GM18520 (cell line): ENCODE results near the gene CCL27.
"Not testable (repeated sequence)": the region's sequence is repeated elsewhere in the genome, so short reads cannot be mapped to it uniquely, and the experiment has no call there.

Source experiments
- ATAC-seq: cut with Tn5 transposase; IDR thresholded peaks from one replicate; pipeline ENCODE4 v1.9.1; 2021; ENCODE audit not compliant: unreplicated experiment

The CCL27 gene

DNA sequence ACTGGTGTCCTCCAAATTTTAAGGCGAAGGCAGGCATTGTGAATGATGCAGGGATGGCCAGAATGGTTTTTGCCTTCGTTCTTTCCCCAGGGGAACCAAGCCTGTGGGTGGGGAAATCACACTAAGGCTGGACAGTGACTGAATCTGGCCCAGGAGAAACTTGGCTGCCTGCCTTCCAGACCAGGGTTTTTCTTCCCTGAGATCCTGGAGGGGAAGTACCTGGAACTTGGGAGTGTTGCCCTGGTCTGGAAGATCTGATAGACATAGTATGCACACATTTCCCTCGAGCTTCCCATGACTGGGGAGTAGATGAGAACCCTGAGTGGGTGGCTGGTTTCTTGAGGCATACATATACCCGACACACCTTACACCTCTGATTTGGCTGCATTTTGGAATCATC is 11.1 kb downstream of the CCL27 start:
- no peak for ATAC-seq

DNA sequence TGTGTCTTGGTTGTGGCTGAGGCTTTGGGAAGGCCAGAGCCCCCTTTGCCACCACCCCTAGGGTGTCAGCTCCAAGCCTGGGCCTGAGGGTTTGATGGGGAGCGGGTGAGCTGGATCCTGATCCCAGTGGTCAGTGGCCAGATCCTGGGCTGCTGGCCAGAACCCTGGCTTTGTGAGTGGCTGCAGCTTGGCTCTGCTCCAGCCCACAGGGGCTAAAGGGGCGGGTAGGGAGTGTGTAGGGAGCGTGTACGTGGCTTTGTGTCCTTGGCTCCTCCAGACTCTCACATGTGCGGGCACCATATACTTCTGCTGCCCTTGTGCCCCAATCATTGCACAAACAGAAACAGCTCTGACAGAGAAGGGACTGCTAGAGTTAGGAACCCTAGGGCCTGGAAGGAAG is 11.6 kb downstream of the CCL27 start:
- ATAC-seq, result no peak

DNA sequence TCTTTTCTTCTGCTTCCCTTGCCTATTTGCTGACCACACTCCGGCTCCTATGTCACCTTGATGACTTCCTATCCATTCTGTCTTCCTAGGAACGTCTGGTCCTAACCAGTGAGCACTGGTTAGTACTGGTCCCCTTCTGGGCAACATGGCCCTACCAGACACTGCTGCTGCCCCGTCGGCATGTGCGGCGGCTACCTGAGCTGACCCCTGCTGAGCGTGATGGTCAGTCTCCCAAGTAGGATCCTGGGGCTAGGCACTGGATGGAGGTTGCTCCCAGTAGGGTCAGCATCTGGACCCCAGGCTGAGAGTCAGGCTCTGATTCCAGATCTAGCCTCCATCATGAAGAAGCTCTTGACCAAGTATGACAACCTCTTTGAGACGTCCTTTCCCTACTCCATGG is 13.8 kb downstream of the CCL27 start:
- no peak for ATAC-seq

DNA sequence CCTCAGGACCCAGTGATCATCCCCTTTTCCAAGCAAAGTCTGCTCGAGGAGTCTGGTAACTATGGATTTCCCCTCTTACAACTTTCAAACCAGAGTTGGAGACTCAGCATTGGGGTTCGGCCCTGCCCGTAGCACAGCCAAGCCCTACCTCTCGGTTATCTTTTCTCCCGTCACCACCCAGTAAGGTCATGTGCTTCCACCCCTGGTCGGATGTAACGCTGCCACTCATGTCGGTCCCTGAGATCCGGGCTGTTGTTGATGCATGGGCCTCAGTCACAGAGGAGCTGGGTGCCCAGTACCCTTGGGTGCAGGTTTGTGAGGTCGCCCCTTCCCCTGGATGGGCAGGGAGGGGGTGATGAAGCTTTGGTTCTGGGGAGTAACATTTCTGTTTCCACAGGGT is 14.8 kb downstream of the CCL27 start:
- no peak for ATAC-seq

DNA sequence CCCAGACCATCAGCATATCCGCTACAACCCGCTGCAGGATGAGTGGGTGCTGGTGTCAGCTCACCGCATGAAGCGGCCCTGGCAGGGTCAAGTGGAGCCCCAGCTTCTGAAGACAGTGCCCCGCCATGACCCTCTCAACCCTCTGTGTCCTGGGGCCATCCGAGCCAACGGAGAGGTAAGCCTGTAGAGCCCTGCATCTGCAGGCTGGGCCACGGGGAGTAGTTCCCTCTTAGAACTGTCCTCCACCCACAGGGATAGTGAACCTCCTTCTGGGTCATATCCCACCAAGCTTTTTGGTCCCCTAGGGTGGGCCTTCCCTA is 15.4 kb downstream of the CCL27 start:
- ATAC-seq, result no peak

DNA sequence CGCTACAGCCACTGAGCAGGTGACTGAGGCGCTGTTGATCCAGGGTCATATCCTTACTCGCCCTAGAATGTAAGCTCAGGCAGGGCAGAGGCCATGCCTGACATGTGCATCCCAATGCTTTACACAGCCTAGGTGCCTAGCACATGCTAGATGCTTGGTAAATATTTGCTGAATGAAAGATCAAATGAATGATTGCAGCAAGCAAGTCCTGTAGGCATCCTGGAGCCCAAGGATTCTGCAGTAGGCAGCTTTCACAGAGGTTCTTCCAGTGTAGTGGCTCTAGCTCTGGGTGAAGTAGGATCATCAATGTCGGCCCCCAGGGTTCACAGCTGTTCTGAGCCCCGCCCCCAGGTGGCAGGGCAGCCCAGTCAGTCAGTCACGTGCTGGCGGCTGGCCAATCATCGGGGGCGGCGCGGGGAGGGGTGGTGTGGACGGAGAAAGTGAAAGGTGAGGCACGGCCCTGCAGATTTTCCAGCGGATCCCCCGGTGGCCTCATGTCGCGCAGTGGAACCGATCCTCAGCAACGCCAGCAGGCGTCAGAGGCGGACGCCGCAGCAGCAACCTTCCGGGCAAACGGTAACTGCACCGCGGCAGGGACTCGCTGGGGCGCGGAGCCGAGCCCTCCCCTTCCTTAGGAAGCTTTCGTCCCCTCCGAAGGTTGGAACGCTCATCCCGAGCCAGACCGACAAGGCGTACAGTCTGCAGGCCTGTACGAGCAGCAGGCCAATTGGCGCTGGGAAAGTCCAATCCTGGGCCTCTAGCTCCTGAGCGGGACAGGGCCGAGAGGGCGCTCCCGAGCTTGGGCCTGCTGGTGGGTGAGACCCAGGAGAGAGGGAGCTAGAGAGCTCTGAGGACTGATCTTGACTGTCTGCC is 16.0 kb downstream of the CCL27 start, which contains the start of gene GALT:
Gene GALT (plus strand): TSS at position 465 of the 873 bp plus-strand sequence. CDS start 30 bp downstream, at position 495.
- peak; percentile 64 for ATAC-seq

DNA sequence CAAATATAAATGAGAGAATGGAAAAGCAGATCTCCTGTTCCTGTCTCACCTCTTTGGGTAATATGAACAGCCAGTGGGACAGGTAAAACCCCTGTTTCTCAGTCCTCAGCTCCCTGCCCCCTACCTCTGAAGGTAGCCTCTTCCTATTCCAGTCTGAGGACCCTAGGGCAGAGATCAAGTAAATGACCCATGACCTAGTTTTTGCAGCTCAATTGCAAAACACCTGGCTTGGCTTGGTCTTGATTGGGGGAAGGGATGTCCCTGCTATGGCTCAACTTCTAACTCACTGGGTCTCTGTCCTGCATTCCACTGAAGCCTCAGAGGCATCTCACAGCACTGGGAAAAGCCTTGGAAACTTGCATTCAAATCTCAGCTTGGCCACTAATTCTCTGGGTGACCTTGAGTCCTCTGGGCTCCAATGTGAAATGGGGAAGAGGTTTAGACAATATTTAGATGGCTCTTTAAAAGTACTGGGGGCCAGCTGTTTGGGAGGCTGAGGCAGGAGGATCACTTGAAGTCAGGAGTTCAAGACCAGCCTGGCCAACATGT is 17.6 kb downstream of the CCL27 start:
- no peak for ATAC-seq

DNA sequence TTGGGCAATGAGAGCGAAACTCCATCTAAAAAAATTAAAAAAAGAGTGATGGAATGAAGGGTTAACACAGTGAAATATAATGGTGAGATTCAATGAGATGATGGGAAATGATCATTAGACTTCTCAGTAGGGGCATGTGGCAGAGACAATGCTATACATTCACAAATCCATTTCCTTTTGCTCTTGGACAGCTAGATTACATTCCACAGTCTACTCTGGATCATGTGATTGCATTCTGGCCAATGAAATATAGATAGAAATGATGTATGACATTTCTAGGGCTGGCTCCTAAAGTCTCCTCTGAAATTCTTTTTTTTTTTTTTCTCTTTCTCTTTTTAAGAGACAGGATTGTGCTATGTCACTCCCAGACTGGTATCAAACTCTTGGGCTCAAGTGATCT is 19.8 kb downstream of the CCL27 start:
- no peak for ATAC-seq

DNA sequence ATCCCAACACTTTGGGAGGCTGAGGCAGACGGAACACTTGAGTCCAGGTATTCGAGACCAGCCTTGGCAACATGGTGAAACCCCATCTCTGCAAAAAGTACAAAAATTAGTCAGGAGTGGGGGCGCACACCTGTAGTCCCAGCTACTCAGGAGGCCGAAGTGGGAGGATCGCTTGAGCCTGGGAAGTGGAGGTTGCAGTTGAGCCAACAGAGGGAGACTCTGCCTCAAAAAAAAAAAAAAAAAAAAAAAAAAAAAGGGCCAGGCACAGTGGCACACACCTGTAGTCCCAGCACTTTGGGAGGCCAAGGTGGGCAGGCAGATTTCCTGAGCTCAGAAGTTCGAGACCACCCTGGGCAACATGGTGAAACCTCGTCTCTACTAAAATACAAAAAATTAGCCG is 23.1 kb downstream of the CCL27 start:
- ATAC-seq, result not testable (repeated sequence)

DNA sequence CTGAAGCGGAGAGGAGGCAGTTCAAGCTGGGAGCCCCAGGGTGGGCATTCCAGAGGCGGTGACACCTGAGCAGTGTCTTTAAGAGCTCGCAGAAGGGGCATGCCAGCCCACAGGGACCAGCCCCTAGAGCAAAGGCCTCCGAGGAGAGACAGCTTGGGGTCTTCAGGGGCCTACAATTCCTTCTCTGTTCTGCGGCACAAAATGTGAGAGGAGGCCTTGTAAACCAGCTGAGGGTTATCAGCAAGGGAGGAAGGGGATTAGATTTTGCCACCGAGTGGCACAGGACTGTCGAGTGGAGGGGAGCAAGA is 24.4 kb downstream of the CCL27 start:
- ATAC-seq, result no peak

DNA sequence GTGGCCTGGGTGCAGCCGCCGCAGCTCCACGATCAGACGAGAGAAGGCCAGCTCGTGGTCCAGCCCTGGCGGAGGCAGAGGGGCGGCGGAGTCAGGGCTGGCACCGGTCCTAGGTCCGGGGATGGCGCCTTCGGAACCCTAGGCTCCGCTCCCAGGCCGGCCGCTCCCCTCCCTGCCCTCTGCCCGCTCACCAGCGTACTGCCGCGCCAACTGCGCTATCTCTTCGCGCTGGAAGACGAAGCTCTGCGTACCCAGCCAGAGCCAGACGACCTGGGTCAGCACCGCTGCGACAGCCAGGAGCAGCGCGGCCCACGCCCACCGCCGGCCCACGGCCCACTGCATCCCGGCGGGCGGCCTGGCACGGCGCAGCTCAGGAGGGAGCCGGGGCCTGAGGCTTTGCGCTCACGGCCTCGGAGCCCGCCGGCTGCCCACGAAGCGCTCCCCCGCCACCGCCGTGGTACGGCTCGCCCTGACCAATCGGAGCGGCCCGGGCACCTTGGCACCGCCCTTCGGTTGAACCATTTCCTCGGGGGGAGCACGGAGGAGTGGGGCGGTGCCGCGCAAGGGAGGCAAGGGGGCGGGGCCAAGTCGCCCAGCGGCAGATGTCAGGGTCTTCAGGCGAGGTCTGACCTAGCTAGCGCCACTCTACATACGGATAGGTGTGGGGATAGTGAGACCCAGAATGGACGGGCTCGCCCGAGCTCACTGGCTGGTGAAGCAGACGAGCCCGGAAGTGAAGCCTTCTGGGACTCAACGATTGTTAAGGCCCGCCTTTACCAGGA is 24.9 kb downstream of the CCL27 start, which contains the start of gene SIGMAR1:
Gene SIGMAR1 (minus strand): TSS at position 432 of the 782 bp plus-strand sequence. CDS start 90 bp downstream, at position 342.
- peak; percentile 79 for ATAC-seq

DNA sequence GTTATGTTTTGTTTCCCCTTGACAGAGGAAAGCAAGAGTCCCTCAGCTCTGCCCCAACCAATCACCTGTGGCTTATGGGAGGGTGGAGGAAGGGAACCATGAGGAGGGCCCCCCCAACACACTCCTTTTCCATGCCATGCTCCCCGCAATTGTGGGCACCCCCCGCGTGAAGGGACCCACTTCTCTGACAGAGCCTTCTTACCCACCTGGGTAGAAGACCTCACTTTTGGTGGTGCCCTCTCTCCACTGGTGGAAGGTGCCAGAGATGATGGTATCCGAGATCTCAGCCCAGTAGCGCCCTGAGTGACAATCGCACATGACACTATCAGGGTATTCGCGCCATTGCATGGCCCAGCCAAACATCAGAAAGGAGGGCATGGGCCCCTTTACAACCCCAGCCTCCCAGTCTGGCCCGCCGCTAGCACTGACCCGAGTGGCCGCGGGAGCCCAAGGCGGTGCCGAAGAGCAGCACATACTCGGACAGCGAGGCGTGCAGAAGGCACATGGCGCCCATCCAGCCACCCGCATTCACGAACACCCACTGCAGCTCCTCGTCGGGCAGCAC is 25.6 kb downstream of the CCL27 start:
- ATAC-seq, result no peak

DNA sequence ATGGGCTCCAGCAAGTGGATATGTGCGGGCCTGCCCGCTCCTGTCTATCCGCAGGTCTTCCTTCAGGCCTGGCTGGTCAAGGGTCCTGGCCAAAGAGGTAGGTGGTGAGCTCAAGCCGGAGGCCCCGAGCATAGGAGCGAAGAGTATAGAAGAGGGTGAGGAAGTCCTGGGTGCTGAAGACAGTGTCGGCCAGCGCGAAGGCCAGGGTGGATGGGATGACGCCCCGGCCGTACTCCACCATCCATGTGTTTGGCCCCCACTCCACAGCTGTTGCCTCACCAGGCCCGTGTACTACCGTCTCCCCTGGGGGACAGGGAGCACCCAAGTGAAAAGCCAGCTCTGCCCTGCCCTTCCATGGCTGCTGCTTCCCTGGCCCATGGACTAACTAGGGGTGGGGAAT is 26.9 kb downstream of the CCL27 start:
- ATAC-seq, result no peak

DNA sequence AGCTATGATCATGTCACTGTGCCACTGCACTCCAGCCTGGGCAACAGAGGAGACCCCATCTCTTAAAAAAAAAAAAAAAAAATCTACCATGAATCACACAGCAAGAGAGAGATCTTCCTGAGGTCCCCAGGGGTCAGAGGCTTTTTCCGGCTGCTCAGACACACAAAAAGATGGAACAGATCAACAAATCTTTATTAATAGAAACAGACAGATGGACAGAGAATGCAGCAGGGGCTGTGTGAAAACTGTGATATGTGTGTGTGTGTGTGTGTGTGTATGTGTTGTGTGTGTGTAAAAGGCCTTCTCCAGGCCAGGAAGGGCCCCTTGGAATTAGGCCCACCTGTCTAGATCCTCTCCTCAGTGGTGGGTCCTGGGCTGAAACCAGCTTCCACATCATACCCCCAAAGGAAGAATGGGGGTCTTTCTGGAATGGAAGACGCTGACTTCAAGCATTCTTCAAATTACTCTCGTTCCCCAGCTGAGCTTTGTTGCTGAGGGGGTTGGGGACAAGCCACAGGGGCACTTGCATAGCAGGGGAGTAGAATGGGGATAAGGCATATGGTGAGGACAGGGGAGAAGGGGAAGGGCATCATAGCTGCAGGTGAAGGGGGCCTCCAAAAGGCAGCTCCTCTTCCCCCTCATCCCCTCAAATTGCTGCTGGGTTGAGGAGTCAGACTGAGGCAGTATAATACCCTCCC is 27.8 kb downstream of the CCL27 start:
- no peak for ATAC-seq

DNA sequence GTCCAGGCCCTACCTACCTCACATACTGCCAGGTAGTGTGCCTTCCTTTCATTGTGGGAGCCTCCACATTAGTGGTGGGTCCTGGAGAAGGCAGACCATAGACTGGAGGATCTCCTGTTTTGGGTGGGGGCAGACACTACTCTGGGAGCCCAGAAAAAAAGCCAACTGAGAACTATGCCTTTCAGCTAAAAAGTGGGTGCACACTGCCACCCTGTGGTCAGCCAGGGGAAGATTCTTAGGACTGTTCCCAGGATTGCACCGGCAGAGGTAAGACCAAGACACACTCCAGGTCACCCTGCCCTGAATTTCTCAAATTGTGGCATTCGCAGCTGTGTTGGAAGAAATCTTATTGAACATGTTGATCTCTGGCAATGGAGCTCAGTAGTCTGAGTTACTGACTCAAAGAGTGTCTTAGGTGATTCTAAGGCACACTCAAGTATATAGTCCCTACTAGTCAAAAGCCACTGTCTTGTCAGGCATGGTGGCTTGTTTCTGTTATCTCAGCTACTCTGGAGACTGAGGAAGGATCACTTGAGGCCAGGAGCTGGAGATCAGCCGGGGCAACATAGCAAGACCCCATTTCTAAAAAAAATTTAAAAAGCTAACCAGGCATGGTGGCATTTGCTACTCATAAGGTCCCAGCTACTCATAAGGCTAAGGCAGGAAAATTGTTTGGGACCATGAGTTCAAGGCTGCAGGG is 28.5 kb downstream of the CCL27 start:
- ATAC-seq, result no peak

DNA sequence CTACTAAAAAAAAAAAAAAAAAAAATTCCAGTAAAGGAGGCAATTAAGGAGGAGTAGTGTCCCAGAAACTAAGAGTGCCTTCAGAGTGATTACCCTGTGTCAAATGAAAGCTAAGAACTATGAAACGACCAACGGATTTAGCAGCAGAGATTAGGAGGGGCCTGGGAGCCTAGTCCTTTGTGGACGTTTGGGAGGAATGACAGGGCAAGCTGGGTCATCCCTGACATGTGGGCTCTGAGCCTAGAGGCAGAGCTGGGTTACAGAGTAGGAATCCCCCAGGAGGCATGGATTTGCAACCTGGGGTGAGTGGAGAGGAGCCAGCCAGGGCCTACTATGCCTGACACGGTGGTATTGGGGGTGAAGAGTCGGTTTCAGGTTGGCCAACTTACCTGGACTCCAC is 29.3 kb downstream of the CCL27 start:
- ATAC-seq, result no peak

DNA sequence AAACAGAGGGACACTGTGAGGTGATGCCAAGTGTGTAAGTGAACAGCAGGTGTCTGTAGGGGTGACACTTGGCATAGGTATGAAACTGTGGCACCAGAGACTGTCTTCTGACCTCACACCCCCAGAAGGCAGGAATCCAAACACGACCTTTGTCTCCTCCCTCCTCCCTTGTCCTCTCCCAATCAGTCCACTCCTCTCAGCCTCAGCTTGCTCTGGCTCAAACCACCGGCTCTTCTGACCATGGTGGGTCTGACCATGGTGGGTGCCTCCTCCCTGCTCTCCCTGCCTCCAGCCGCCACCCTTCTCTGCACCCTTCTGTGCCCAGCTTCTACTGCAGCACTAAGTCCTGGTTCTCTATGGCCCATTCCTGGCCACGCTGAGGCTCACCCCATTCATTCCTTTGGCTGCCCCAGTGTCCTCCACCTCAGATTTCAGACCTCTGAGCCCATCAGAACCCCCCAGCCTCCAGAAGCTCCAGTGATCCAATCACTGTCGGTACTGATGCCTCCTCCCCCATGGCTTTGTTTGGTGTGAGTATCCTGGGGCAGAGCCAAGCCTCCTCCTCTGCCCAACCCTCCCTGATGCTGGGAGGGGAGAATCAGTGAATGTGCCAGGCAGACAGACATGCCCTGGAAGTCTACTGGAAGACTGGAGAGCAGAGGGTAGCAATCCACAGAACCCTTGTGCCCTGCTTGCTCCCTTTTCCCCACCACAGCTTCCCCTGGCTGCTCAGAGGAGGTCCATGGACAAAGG is 31.9 kb downstream of the CCL27 start:
- ATAC-seq, result no peak

DNA sequence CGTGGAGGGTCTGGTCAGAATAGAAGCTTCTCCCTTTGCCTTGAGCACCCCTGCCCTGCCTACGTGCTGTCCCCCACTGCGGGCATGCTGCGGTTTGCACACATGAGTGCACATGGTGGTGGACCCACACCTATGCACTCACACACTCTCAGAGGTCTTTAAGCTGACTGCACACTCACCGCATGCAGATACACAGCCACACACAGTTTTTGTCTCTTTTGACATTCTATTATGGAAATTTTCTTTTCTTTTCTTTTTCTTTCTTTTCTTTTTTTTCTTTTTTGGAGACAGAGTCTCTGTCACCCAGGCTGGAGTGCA is 33.0 kb downstream of the CCL27 start:
- ATAC-seq, result no peak

DNA sequence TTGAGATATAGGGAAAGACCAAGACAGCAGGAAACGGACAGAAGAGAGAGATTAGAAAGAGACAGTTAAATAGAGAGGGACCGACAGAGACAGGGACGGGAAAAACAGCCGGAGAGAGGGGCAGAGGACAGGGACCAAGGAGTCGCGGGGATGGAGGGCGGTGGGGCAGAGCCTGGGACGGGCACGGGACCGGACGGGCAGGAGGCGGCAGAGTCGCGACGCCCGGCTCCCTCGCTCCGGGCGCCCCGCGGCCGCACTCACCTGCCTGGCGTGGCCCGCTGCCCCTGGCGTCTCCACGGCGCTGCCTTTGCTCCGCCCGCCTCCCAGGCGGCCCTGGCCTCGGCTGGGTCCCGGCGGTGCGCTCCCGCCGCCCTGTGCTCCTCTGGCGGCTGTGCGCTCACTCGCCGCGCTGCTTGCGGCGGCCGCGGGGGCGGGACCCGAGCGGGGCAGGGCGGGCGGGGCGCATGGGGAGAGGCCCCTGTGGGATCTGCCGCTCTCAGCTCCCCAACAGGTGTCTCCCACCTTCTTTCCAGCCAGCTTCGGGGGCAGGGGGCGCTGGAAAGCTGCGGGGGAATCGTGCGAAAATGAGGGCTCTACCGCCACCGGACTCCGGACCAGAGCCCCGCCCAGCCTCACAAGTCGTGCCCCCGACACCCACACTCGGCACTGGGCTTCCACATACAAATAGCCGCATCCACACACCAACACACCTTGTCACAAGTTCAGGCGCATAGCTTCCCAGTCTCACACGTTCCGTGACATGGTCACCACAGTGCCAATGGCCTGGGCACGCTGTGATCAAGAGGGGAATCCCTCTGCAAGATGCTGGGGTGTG is 33.6 kb downstream of the CCL27 start, which contains the start of gene ARID3C:
Gene ARID3C (minus strand): TSS at position 411 of the 835 bp plus-strand sequence. CDS start 1,052 bp downstream, outside the sequence.
- ATAC-seq, result no peak
